HG03520 (cell line): ENCODE measurements around the gene COX5A.

Experiments
- ATAC-seq: cut with Tn5 transposase; IDR thresholded peaks from one replicate; pipeline ENCODE4 v1.9.1; 2021; ENCODE audit warnings: mild to moderate bottlenecking, moderate library complexity; ENCODE audit not compliant: unreplicated experiment

Gene COX5A

GRCh38 chr15:74873036-74873755 lies 64.7 kb downstream of the COX5A start, which contains the start of gene SCAMP2:
Gene SCAMP2 (minus strand): TSS chr15:74873365. CDS start chr15:74873255, 110 bp downstream.
- ATAC-seq, result peak; percentile 71

- no peak for ATAC-seq
Observed at GRCh38 chr15:74872702-74873035, 65.2 kb downstream of the COX5A start.

- no peak for ATAC-seq
Observed at GRCh38 chr15:74870436-74871215, 67.2 kb downstream of the COX5A start.
